ENCODE results near the gene APLP1. TPM values are rescaled to one million over a fixed set of nuclear protein-coding genes. Genes with fewer than 3 reads are reported as not detected.

APLP1 gene
- total RNA-seq = 1 to 10 TPM in 1 of 6 experiments, under 1 TPM in 2, not detected in 3; 0.27 to 1.5 (median 0.37) TPM
- long read RNA-seq = 0 reads

DNA sequence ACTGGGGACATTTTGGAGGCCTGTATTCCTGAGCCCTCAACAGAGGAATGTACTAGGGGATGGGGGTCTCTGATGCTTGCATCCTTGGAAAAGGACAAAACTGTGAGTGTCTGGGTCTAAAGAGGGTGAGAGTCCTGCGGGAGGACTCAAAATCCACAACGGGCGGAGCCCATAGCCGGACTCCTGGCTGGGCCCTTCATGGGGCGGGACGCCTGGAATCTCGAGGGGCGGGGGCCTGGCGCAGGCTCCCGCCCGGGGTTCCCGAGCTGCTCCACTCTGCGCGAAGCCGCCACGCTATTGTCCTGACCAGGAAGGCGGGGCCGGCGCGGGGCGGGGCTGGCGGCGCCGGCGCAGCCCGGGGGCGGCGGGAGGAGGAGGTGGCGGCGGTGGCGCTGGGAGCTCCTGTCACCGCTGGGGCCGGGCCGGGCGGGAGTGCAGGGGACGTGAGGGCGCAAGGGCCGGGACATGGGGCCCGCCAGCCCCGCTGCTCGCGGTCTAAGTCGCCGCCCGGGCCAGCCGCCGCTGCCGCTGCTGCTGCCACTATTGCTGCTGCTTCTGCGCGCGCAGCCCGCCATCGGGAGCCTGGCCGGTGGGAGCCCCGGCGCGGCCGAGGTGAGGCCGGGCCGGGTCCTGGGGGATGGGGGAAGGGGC, at the start of gene APLP1:
APLP1 (plus strand) TSS at position 403 of the 651 bp plus-strand sequence; CDS start at position 466, 63 bp downstream.
- no peak for TF ChIP-seq CTCF (IDR thresholded peaks at IDR 0.05)
- no peak for TF ChIP-seq POLR2A (IDR thresholded peaks at IDR 0.05)
- no peaks in the 10 kb centered on the region for H3K9me3 ChIP-seq
- intact Hi-C loops (cut with DNase I) = no loop called here
- H3K36me3 ChIP-seq = no peaks in the 10 kb centered on the region
- H3K27ac ChIP-seq = no peak within 1 kb of the TSS
- peaks cover 0 to 18% of the 10 kb centered on the region in 2 donors for H3K27me3 ChIP-seq
- DNase-seq = peak; percentile 67 to 71 (median 71)
- peak within 1 kb of the TSS; percentile 26 to 50 (median 29) for H3K4me3 ChIP-seq
- peak; percentile 81 to 92 (median 88) for ATAC-seq
- peaks cover 0 to 14% (median 0%) of the 10 kb centered on the region in 4 donors for H3K4me1 ChIP-seq
- 4% methylated on average over 8 of the region's 60 CpGs for WGBS (ENCODE audit: insufficient coverage, low coverage, low lambda C conversion rate, missing lambda C conversion rate)

GRCh38 chr19:35822579-35822978, 45.8 kb upstream of the APLP1 start:
- no peak for DNase-seq
- ATAC-seq = no peak
- no peak overlapping the region for H3K27ac ChIP-seq
- no peak overlapping the region for H3K4me3 ChIP-seq
- no peaks in the 10 kb centered on the region for H3K27me3 ChIP-seq
- intact Hi-C loops (cut with DNase I) = loop anchor here in 1 of 2 donors (10.0 kb wide), 1 partner anchor 128 kb away; no protein-coding TSS in a partner anchor
- 67% methylated on average over 3 of the region's 3 CpGs for WGBS (ENCODE audit: insufficient coverage, low coverage, low lambda C conversion rate, missing lambda C conversion rate)
- H3K9me3 ChIP-seq = no peaks in the 10 kb centered on the region
- peaks cover 0 to 6% (median 0%) of the 10 kb centered on the region in 4 donors for H3K4me1 ChIP-seq
- TF ChIP-seq CTCF (IDR thresholded peaks at IDR 0.05) = no peak
- TF ChIP-seq POLR2A (IDR thresholded peaks at IDR 0.05) = no peak
- no peaks in the 10 kb centered on the region for H3K36me3 ChIP-seq

GRCh38 chr19:35824150-35824549, 44.2 kb upstream of the APLP1 start:
- no peaks in the 10 kb centered on the region for H3K27me3 ChIP-seq
- peaks cover 0 to 6% (median 0%) of the 10 kb centered on the region in 4 donors for H3K4me1 ChIP-seq
- 69% methylated on average over 5 of the region's 5 CpGs for WGBS (ENCODE audit: insufficient coverage, low coverage, low lambda C conversion rate, missing lambda C conversion rate)
- H3K36me3 ChIP-seq = no peaks in the 10 kb centered on the region
- no peak for TF ChIP-seq CTCF (IDR thresholded peaks at IDR 0.05)
- TF ChIP-seq POLR2A (IDR thresholded peaks at IDR 0.05) = no peak
- intact Hi-C loops (cut with DNase I) = loop anchor here in 1 of 2 donors (10.0 kb wide), 1 partner anchor 129 kb away; no protein-coding TSS in a partner anchor
- H3K27ac ChIP-seq = no peak overlapping the region
- ATAC-seq (no peak), DNase-seq (no peak)
- no peaks in the 10 kb centered on the region for H3K9me3 ChIP-seq
- H3K4me3 ChIP-seq = no peak overlapping the region

- Histone ChIP-seq H3K4me1 (no peaks in the 10 kb centered on the region), H3K27me3 (no peaks in the 10 kb centered on the region), H3K9me3 (no peaks in the 10 kb centered on the region), H3K27ac (no peak overlapping the region), H3K4me3 (no peak overlapping the region), H3K36me3 (no peaks in the 10 kb centered on the region)
- no peak for TF ChIP-seq POLR2A (IDR thresholded peaks at IDR 0.05)
- no peak for TF ChIP-seq CTCF (IDR thresholded peaks at IDR 0.05)
- ATAC-seq (peak; percentile 54 to 80 (median 71)), DNase-seq (peak in 2 of 3 donors; percentile 67)
- 12% methylated on average over 11 of the region's 12 CpGs for WGBS (ENCODE audit: insufficient coverage, low coverage, low lambda C conversion rate, missing lambda C conversion rate)
- intact Hi-C loops (cut with DNase I) = loop anchor here in 1 of 2 donors (10.0 kb wide), 1 partner anchor 134 kb away; no protein-coding TSS in a partner anchor
Observed at GRCh38 chr19:35828692-35829301, 39.6 kb upstream of the APLP1 start.

Data from right lobe of liver (tissue), 6 donors.